ENCODE data around the gene SCN2A. TPM values are rescaled to one million over a fixed set of nuclear protein-coding genes. Genes with fewer than 3 reads are reported as not detected.

SCN2A gene
- polyA plus RNA-seq, 1 experiment: 0.05 TPM

- no peak overlapping the region for H3K4me3 ChIP-seq (ENCODE audit: low read depth, low read length)
- H3K36me3 ChIP-seq (ENCODE audit: control insufficient read depth, insufficient read depth, low read length): no peaks in the 10 kb centered on the region
- ChIA-PET CTCF (no interaction called here), POLR2A (no interaction called here)
- no peak for DNase-seq (ENCODE audit: low read depth)
- no peak for TF ChIP-seq CTCF (IDR thresholded peaks at IDR 0.05; ENCODE audit: insufficient read depth, low read depth, low read length)
- no peaks in the 10 kb centered on the region for H3K27me3 ChIP-seq (ENCODE audit: control insufficient read depth, insufficient read depth, low read length)
Observed at GRCh38 chr2:165423081-165423480, 183.9 kb downstream of the SCN2A start.

- no peak for TF ChIP-seq CTCF (IDR thresholded peaks at IDR 0.05; ENCODE audit: insufficient read depth, low read depth, low read length)
- H3K27me3 ChIP-seq (ENCODE audit: control insufficient read depth, insufficient read depth, low read length): no peaks in the 10 kb centered on the region
- ChIA-PET POLR2A (no interaction called here), CTCF (interaction anchor here (1.0 to 1.1 kb wide), 2 partner anchors 23 to 449 kb away, joined by 3 to 5 read pairs; no protein-coding TSS in a partner anchor)
- H3K36me3 ChIP-seq (ENCODE audit: control insufficient read depth, insufficient read depth, low read length): no peaks in the 10 kb centered on the region
- no peak for DNase-seq (ENCODE audit: low read depth)
- H3K4me3 ChIP-seq (ENCODE audit: low read depth, low read length): no peak overlapping the region
Observed at GRCh38 chr2:165425556-165425955, 186.3 kb downstream of the SCN2A start.

GRCh38 chr2:165427686-165428085 is 188.5 kb downstream of the SCN2A start:
- CTCF ChIA-PET: no interaction called here
- Histone ChIP-seq H3K27me3 (ENCODE audit: control insufficient read depth, insufficient read depth, low read length) (no peaks in the 10 kb centered on the region), H3K4me3 (ENCODE audit: low read depth, low read length) (no peak overlapping the region), H3K36me3 (ENCODE audit: control insufficient read depth, insufficient read depth, low read length) (no peaks in the 10 kb centered on the region)
- no peak for DNase-seq (ENCODE audit: low read depth)
- POLR2A ChIA-PET: interaction anchor here (0.5 kb wide), 1 partner anchor 187 kb away, joined by 3 read pairs; no protein-coding TSS in a partner anchor
- TF ChIP-seq CTCF (IDR thresholded peaks at IDR 0.05; ENCODE audit: insufficient read depth, low read depth, low read length): no peak

- DNase-seq (ENCODE audit: low read depth): no peak
- POLR2A ChIA-PET: no interaction called here
- TF ChIP-seq CTCF (IDR thresholded peaks at IDR 0.05; ENCODE audit: insufficient read depth, low read depth, low read length): no peak
- CTCF ChIA-PET: no interaction called here
- H3K4me3 ChIP-seq (ENCODE audit: low read depth, low read length): no peak overlapping the region
- no peaks in the 10 kb centered on the region for H3K36me3 ChIP-seq (ENCODE audit: control insufficient read depth, insufficient read depth, low read length)
- H3K27me3 ChIP-seq (ENCODE audit: control insufficient read depth, insufficient read depth, low read length): no peaks in the 10 kb centered on the region
Observed at GRCh38 chr2:165428926-165429325, 189.7 kb downstream of the SCN2A start.

GRCh38 chr2:165431014-165431413 is 191.8 kb downstream of the SCN2A start:
- Histone ChIP-seq H3K36me3 (ENCODE audit: control insufficient read depth, insufficient read depth, low read length) (no peaks in the 10 kb centered on the region), H3K27me3 (ENCODE audit: control insufficient read depth, insufficient read depth, low read length) (no peaks in the 10 kb centered on the region), H3K4me3 (ENCODE audit: low read depth, low read length) (no peak overlapping the region)
- TF ChIP-seq CTCF (IDR thresholded peaks at IDR 0.05; ENCODE audit: insufficient read depth, low read depth, low read length): no peak
- ChIA-PET CTCF (no interaction called here), POLR2A (no interaction called here)
- DNase-seq (ENCODE audit: low read depth): no peak

All from BJ (cell line).